Stimulated activated CD4-positive, alpha-beta T cell treated with anti-CD3 and anti-CD28 coated beads, Interleukin-1b, Interleukin-23, amount 100 ng/mL, for 1 hour (primary cell): ENCODE data around the gene RBM22.
A peak's percentile ranks its signal among the peaks of the same experiment; 100 is the strongest.

Source experiments
- DNase-seq, 2 donors: peaks; one replicate each; pipeline ENCODE4 v3.0.0-alpha.2; 2020; ENCODE audit warnings: low read depth in 2 of 2

RBM22 gene

DNA sequence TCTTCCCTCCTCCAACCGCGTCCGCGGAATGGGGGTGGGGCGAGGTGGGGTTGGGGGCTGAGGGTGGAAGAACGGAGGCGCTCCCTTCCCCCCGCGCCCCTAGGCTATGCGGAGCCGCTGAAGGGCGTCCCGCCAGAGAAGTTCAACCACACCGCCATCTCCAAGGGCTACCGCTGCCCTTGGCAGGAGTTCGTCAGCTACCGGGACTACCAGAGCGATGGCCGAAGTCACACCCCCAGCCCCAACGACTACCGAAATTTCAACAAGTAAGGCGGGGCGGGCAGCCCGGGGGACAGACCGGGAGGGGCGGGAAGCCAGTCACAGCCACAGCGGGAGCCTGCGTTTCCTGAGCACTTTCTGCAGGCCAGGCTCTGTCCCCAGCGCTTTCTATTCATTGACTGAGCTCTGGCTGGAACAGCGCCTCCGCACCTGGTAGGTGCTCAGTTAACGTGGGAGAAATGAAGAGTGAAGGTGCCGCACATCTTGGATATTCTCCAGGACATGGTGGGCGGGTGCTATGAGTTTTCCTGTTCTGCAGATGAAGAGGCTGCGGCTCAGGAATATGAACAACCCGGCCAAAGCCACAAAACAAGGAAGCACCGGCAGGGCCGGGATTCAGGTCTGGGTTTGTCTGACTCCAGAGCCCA lies 28.5 kb downstream of the RBM22 start:
- no peak for DNase-seq

DNA sequence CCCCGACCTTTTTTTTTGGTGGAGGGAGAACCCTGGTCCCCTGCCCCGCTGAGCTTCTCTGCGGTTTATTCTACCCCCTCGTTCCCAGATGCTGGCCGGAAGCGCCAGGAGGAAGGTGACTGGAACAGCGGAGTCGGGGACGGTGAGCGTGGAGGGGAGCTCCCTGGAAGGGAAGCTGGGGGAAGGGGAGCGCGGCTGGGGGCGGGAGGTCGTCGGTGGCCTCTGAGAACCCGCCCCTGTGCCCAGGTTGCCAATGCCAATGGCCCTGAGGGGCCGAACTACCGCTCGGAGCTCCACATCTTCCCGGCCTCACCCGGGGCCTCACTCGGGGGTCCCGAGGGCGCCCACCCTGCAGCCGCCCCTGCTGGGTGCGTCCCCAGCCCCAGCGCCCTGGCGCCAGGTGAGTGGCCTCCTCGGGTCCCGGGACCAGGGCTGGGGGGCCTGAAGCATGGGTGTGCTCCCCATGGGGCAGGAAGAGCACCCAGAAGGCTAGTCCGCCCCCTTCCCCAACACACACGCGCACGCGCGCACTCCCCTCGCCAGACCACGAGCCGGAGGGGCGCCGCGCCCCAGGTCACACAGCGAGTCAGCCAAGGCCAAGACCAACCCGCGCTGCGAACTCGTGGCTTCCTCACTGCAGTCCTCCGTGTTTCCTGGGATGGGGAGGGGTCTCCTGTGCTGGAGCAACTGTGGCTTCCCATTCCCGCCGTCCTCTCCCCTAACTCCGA lies 29.2 kb downstream of the RBM22 start:
- DNase-seq, result no peak

DNA sequence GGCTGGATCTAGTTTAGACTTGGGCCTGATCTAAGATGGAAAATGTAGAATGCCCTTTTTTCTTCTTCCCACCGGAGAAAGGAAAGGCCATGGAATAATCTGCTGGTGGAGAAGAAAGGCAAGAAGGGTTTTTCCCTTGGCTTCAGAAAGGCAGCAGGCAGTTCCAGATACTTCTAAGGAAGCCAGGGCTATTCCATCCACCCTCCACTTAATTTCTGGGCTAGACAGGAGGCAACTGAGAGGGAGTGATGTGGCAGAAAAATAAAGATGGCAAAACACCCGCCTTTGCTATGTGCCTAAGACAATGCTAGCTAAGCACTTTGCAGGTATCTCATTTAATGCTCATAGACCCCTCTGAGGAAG lies 29.9 kb downstream of the RBM22 start:
- DNase-seq, result no peak

DNA sequence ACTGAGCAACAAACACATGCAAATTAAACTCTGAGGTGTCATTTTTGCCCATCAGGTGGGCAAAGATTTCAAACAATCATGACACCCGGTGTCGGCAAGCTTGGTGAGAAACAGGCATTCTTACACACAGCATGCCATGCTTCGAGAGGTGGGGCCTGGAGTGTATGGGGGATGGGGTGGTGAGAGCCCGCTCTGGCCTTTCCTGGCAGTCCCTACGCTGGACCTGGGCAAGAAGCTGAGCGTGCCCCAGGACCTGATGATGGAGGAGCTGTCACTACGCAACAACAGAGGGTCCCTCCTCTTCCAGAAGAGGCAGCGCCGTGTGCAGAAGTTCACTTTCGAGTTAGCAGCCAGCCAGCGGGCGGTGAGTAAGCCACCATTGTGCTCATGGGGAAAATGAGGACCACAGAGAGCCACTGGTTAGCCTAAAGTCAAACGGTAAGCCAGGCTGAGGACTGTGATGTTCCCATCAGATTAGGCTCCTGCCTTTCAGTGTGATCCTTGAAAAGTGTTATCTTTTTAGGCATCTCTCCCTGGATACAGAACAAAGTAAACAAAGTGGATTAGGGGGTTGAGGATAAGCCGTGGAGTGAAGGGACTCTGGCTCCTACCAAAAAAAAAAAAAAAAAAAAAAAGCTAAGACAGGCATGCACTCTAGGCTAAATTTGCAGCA lies 30.5 kb downstream of the RBM22 start:
- no peak for DNase-seq

DNA sequence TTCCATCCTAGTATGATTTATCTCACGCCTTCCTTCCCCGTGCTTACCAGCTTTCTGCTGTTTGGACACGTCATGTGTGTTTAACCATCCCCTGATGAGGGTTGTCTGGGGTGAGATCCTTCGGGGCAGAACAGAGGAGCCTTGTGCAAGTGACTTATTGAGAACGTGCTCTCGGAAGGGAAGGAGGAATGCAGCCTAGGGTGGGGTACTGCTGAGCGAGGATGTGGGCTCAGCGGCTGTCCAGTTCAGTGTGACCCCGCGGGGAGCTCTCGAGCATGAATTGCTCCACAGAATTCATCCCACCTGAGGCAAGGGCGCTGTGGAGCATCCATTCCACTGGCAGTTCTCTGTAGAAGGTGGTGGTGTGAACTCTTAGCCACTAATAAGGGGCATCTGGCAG lies 35.8 kb downstream of the RBM22 start:
- DNase-seq, result no peak

DNA sequence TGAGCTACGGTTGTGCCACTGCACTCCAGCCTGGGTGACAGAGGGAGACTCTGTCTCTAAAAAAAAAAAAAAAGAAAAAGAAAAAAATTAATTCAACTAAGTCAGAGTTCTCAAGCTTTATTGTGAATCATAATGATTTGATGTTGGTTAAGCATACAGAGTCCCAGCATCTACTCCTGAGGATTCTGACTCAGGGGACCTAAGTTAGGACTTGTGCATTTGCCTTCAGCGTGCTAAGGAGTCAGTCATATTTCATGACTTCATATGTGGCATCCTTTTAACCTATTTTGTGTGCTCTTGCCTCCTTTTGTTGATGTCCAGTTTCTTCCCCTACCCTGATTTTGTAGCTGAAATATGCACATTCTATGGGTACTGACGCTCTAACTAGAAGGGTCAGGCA lies 36.9 kb downstream of the RBM22 start:
- no peak for DNase-seq

DNA sequence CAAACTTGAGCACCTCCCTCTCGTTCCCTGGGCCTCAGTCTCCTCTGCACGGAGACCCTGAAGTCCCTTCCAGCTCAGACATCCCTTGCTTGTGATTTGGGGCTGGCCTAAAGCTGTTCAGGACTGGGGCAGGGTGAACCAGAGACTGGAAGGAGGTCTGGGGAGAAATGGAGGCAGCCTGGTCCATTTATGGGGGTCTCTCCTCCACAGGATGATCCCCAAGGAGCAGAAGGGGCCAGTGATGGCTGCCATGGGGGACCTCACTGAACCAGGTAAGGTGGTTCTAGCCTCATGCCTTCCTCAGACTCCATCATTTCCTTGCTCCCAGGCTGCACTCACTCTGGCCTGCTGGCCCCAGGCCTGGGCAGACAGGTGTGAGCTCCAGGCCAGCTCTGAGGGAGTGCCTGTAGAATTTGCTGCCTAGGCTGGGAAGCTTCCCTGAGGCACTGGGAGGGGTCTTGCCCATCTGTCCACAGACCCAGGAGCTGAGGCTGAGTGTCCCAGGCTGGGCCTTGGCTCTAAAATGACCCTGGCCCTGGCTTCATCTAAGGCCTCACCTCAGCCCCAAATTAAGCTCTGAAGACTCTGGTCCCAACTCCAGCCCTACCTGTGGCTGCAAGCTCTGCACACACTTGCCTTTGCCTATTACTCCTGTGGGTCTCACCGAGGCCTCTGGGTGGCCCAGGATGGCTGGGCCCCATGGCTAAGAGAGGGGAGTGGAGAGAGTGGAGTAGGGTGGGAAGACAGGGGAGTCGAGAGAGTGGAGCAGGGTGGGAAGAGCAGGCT lies 37.9 kb downstream of the RBM22 start:
- DNase-seq, result no peak

DNA sequence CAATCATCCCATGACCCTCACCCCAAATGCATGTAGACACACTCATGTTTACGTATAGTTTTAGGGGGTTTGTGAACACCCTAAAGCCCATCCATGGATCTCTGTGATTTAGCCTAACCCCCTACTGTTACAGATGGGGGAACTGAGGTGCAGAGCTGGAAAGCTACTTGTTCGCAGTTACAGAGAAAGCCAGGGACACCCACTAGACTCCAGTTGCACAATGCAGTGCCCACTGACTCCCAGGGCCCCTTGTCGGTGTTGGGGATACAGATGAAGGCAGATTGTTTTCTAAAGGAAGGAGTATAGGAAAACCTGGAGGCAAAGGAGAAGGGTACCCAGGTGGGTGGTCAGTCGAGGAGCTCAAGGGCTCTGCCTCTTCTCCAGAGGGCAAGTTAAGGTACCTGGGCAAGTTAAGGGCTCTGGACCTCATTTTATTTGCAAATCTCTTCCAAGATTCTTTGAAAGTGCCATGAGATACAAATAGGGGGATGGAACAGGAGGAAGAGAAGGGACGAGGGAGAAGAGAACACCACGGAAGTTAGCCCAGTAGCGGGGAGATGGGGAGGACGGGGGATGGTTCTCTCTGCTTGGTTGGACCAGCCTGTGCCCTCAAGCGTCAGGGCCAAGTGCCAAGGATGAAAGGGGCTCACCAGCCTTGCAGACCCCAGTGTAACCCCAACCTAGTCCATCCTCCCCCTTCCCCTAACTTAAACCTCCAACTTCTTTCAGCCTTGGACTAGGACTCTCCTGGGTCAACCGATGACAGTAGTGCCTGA lies 38.9 kb downstream of the RBM22 start:
- no peak for DNase-seq

DNA sequence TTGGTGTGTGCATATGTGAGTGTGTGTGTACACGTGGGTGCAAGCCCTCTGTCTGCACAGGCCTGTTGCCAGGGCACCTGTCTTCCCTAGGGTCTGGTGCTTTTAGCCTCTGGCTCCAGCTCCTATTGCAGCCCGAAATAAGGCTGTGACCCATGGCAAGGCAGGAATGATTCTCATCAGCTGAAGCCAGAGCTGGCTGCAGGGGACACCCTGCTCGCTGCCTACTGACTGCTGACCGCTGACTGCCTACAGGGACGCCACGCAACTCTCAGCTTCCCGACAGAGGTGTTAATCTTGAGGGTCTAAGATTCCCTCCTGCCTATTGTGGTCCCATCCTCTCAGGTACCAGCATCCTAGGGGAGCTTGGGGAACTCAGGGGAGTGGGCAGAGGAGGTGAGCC lies 39.8 kb downstream of the RBM22 start, which contains the start of gene MYOZ3:
Gene MYOZ3 (plus strand): TSS at position 166 of the 400 bp plus-strand sequence. CDS start 1,691 bp downstream, outside the sequence.
- DNase-seq, result no peak

DNA sequence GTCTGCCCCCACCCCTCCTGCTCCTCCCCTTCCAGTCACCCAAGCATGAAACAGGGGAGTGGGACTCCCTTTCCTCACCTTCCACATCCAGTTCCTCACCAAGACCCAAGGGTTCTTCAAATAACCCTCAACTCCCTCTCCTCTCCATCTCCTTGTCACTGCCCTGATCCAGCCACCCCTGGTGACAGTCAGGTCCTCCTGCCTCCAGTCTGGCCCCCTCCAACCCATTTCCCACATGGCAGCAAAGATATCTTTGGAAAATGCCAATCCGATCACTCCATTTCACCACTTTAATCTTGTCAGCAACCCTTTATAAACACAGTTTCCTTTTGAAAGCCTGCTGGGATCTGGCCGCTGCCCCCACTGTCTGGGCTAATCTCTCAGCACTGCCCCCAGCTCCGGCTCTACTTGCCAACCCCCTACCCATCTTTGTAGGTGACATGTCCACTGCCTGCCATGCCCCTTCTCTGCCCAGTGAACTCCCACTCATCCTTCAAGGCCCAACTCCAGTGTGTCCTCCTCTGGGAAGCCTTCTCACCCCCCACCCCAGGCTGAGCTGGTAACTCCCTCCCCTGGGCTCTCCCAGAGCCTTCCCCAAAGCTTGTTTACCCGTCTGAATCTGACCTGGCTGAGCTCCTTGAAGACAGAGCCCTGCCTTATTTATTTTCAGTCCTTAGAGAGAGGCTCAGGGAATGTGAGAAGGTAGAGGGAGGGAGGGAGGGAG lies 40.6 kb downstream of the RBM22 start:
- no peak for DNase-seq

DNA sequence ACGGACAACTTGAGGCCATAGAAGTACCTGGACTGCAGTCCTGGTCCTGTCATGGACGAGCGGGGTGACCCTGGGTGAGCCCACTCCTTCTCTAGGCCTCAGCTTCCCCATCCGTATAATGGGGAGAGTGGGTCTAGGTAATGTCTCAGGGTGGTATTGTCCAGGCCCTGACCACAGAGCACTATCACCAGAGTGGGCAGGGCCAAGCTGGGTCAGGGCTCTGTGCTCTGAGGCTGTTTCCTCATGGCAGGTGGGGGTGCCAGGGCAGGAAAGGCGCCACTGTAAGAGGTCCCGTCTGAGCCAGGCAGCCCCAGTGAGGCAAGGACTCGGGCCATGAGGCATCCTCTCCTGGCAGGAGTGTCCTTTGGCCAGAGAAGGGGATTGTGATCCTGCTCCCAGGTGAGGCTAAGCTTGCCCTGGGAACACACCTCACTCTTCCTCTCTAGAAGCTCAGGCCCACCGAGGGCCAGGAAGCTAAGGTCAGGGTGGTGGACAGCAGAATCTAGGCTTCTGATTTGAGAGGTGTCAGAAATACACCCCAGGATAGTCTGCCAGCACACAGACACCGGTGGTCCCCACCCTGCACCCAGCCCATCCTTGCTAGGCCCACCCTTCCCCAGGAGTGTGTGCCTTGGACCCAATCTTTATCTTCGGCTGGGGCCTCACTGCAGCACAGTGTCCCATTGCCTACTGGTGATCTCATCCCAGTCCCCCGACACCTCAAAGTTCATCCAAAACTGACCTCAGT lies 41.3 kb downstream of the RBM22 start:
- DNase-seq, result no peak

DNA sequence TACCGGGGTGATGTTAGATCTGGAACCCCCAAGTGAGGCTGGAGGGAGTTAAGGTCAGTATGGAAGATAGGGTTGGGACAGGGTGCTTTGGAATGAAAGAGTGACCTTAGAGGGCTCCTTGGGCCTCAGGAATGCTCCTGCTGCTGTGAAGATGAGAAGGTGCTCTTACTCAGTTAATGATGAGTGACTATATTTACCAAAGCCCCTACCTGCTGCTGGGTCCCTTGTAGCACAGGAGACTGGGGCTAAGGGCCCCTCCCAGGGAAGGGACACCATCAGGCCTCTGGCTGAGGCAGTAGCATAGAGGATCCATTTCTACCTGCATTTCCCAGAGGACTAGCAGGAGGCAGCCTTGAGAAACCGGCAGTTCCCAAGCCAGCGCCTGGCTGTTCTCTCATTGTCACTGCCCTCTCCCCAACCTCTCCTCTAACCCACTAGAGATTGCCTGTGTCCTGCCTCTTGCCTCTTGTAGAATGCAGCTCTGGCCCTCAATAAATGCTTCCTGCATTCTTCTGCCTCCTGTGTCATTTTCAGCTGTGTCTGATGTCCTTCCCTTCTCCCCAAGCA lies 42.1 kb downstream of the RBM22 start:
- DNase-seq, result no peak

DNA sequence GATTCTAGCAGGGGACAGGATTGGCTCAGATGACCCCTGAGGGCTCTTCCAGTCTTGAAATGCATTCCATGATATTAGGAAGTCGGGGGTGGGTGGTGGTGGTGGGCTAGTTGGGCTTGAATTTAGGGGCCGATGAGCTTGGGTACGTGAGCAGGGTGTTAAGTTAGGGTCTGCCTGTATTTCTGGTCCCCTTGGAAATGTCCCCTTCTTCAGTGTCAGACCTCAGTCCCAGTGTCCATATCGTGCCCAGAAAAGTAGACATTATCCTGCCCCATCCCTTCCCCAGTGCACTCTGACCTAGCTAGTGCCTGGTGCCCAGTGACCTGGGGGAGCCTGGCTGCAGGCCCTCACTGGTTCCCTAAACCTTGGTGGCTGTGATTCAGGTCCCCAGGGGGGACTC lies 42.7 kb downstream of the RBM22 start:
- no peak for DNase-seq

DNA sequence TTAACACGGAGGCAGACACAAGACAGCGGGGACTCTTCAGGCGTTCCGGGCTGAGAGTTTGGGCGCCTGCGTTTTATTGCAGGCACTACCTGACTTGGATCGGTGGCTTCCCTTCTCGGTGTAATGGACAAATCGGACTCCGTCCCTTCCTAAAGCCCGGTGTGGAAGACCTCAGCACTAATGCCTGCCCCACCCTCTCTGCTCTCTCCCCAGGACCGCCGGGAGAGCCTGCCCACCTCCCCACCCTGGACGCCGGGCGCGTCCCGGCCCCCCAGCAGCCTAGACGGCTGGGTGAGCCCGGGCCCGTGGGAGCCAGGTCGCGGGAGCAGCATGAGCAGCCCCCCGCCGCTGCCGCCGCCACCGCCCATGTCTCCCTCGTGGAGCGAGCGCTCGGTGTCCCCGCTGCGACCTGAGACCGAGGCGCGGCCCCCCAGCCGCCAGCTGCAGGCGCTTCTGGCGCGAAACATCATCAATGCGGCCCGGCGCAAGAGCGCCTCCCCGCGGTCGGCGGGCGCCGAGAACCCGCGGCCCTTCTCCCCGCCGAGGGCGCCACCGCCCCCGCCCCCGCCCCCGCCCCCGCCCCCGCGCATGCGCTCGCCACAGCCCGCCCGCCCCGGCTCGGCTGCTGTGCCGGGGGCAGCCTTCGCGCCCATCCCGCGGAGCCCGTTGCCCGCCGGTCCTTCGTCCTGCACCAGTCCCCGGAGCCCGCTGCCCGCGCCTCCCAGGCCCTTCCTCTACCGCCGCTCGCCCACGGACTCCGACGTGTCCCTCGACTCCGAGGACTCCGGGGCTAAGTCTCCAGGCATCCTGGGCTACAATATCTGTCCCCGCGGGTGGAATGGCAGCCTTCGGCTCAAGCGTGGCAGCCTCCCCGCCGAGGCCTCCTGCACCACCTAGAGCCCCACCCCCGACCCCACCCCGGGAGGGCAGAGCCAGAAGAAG lies 44.4 kb downstream of the RBM22 start:
- peak; percentile 43 to 56 for DNase-seq

DNA sequence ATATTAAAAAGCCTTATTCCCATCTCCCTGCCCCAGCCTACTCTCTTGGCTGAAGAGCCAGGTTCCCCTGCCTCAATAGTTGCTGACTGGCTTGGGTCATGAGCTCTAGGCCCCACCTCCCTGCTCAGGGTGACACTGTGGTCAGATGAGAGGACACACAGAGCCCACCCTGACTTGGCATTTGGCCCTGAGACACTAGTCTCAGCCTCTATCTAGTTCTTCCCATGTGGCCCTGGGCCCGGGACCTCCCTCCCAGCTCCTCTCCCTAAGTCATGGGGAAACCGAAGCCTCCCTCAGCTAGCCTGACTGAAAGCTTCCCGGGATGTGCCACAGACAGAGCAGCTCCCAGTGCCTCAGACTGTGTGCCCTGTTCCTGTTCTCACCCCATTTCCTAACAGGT lies 45.6 kb downstream of the RBM22 start:
- DNase-seq, result no peak

DNA sequence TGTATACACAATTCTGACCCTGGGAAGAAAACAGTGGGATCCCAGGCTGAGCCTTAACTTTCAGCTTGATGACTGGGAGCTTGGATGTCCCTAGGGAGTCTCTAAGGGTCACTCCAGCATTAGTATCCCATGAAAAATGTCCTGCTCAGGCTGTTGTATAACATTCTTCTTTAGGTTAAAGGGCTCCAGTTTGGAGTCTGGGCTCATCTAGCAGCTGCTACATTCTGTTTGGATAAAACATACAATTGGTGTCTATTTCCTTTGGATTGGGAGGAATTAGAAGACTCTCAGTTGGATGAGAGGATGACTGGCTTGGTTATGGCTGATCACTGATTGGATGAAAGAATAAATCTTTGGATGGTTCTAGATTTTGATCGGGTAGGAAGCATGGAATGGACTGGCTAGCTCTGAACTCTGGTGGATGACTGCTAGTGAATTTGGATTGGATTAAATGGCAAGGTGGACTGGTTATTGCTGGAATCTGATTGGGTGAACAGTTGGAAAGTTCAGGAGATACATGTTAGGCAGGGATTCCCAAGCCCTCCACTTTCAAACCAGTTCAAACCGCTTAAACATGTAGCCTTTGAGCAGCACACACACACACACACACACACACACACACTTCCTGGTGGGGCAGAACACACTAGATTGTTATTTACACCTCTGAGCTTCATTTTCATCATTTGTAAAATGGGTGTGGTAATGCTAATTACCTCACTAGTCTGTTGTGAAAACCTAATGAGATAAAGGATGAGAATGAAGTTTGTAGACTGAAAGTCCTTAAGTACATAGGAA lies 46.9 kb downstream of the RBM22 start:
- no peak for DNase-seq

DNA sequence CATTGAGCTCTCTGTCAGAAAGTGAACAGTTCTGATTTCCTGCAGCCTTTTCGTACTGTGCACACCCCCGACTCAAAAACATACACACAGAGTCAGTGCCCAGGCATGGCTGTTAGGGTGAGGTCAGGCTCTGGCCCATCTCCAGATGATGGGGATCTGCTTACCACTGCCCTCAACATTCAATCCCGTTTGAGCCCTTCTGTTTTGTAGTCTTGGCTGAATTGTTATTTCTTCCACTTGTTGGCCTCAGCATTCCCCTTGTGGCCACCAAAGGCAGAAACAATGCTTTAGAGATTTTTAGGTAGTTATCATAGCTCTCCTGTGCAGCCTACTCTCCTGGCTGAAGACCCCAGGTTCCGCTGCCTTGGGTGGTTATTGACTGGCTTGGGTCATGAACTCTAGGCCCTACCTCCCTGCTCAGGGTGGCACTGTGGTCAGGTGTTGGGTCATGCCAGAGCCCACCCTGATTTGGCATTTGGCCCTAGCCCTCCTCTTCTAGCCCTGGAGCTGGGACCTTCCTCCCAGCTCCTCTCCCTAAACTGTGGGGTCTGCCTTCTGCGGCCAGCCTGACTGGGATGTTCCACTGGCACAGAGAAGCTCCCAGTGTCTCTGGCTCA lies 47.6 kb downstream of the RBM22 start:
- DNase-seq, result no peak
